Mesendoderm (in vitro differentiated cells): ENCODE results near the gene IQGAP2.

Experiments
- DNase-seq: peaks from one replicate; pipeline ENCODE4 v3.0.0; 2013
- H2AK5ac ChIP-seq: 2 replicates; pipeline ENCODE4 v1.6.1; 2013; ENCODE audit warnings: low read length, inconsistent platforms
- H2BK120ac ChIP-seq: 2 replicates; pipeline ENCODE4 v1.6.1; 2013; ENCODE audit warnings: low read depth, mild to moderate bottlenecking, low read length, moderate library complexity, mixed read lengths
- H2BK15ac ChIP-seq: replicated peaks from 2 replicates; pipeline ENCODE4 v1.6.1; 2013; ENCODE audit warnings: low read depth, mild to moderate bottlenecking, moderate library complexity
- H2BK5ac ChIP-seq: 2 replicates; pipeline ENCODE4 v1.6.1; 2013; ENCODE audit warnings: low read length, inconsistent platforms
- H3K18ac ChIP-seq: 2 replicates; pipeline ENCODE4 v1.6.1; 2013; ENCODE audit warnings: mild to moderate bottlenecking, low read length, mixed read lengths
- H3K23ac ChIP-seq: one replicate; pipeline ENCODE4 v1.6.1; 2013; ENCODE audit warnings: low read length
- H3K27ac ChIP-seq: 2 replicates; pipeline ENCODE4 v1.5.1; 2013; ENCODE audit warnings: low read depth, mild to moderate bottlenecking, inconsistent platforms, low read length, moderate library complexity
- H3K27me3 ChIP-seq: 2 replicates; pipeline ENCODE4 v1.6.1; 2013; ENCODE audit warnings: low read length, control low read depth, mild to moderate bottlenecking, inconsistent platforms; ENCODE audit not compliant: insufficient read depth, poor library complexity
- H3K36me3 ChIP-seq: 2 replicates; pipeline ENCODE4 v1.6.1; 2013; ENCODE audit warnings: low read length, inconsistent platforms; ENCODE audit not compliant: control insufficient read depth, insufficient read depth
- H3K4ac ChIP-seq: one replicate; pipeline ENCODE4 v1.6.1; 2013; ENCODE audit warnings: low read depth, mild to moderate bottlenecking, low read length, moderate library complexity
- H3K4me1 ChIP-seq: 2 replicates; pipeline ENCODE4 v1.6.1; 2013; ENCODE audit warnings: low read depth, low read length, inconsistent platforms; ENCODE audit not compliant: control insufficient read depth
- H3K4me2 ChIP-seq: 2 replicates; pipeline ENCODE4 v1.6.1; 2013; ENCODE audit warnings: low read length
- H3K4me3 ChIP-seq: 2 replicates; pipeline ENCODE4 v1.5.1; 2013; ENCODE audit warnings: mild to moderate bottlenecking, low read length
- H3K56ac ChIP-seq: one replicate; pipeline ENCODE4 v1.6.1; 2013; ENCODE audit warnings: low read length
- H3K79me1 ChIP-seq: 2 replicates; pipeline ENCODE4 v1.6.1; 2013; ENCODE audit warnings: low read length, inconsistent platforms
- H3K79me2 ChIP-seq: 2 replicates; pipeline ENCODE4 v1.6.1; 2013; ENCODE audit warnings: mild to moderate bottlenecking, low read length; ENCODE audit not compliant: control insufficient read depth, insufficient read depth
- H3K9ac ChIP-seq: 2 replicates; pipeline ENCODE4 v1.6.1; 2013; ENCODE audit warnings: low read length, inconsistent platforms
- H4K5ac ChIP-seq: one replicate; pipeline ENCODE4 v1.6.1; 2013; ENCODE audit warnings: low read length
- H4K8ac ChIP-seq: one replicate; pipeline ENCODE4 v1.6.1; 2013; ENCODE audit warnings: low read depth, mild to moderate bottlenecking, control low read depth, low read length, moderate library complexity
- WGBS: extraction: QIAGEN DNeasy Blood & Tissue Kit; methylation state at CpG from one replicate; pipeline ENCODE4 v1.1.7; 2013; ENCODE audit warnings: low lambda C conversion rate, missing lambda C conversion rate; ENCODE audit not compliant: insufficient coverage; ENCODE audit errors: extremely low coverage; 5-methylcytosine and 5-hydroxymethylcytosine counted together

The IQGAP2 gene

GRCh38 chr5:76662521-76662920 lies 259.4 kb downstream of the IQGAP2 start:
- peak overlapping the region; percentile 47 for H3K27ac ChIP-seq
- H3K4me3 ChIP-seq, result no peak overlapping the region
- H3K9ac ChIP-seq, result no peak overlapping the region
- H3K27me3 ChIP-seq, result no peaks in the 10 kb centered on the region
- no peaks in the 10 kb centered on the region for H3K79me1 ChIP-seq
- no peak overlapping the region for H2BK15ac ChIP-seq
- H3K18ac ChIP-seq, result peak overlapping the region; percentile 71
- H3K56ac ChIP-seq, result peak overlapping the region; percentile 27
- no peaks in the 10 kb centered on the region for H3K79me2 ChIP-seq
- WGBS, result no CpG with 5 or more reads among the region's 5 CpGs
- H2BK5ac ChIP-seq, result peak overlapping the region; percentile 70
- no peak overlapping the region for H4K5ac ChIP-seq
- no peak overlapping the region for H3K4ac ChIP-seq
- no peaks in the 10 kb centered on the region for H3K36me3 ChIP-seq
- peaks cover 14% of the 10 kb centered on the region for H3K4me1 ChIP-seq
- no peak overlapping the region for H3K23ac ChIP-seq
- no peak overlapping the region for H4K8ac ChIP-seq
- no peak overlapping the region for H2BK120ac ChIP-seq
- H3K4me2 ChIP-seq, result no peak overlapping the region
- DNase-seq, result no peak
- H2AK5ac ChIP-seq, result no peak overlapping the region

DNA sequence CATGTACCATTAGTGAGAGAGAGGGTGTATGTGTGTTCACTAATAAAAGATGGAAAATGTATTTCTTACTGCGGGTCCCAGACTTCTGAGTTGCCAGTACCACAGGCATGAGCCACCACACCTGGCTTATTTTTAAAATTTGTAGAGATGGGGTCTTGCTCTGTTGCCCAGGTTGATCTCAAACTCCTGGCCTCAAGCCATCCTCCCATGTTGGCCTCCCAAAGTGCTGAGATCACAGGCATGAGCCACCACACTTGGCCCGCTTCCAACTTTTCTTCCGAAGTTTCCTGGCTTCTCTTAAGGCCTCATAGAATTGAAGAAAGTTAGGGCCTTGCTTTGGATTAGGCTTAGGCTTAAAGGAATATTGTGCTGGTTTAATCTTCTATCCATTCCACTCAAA lies 260.5 kb downstream of the IQGAP2 start:
- Histone ChIP-seq H3K4me1 (peaks cover 10% of the 10 kb centered on the region), H4K5ac (no peak overlapping the region), H3K27me3 (no peaks in the 10 kb centered on the region), H3K79me1 (no peaks in the 10 kb centered on the region), H3K27ac (no peak overlapping the region), H3K56ac (peak overlapping the region; percentile 65), H3K36me3 (no peaks in the 10 kb centered on the region), H3K9ac (no peak overlapping the region), H3K4me3 (no peak overlapping the region), H3K4me2 (no peak overlapping the region), H3K18ac (no peak overlapping the region), H3K23ac (no peak overlapping the region), H4K8ac (peak overlapping the region; percentile 42), H3K79me2 (no peaks in the 10 kb centered on the region), H2AK5ac (peak overlapping the region; percentile 33), H3K4ac (no peak overlapping the region), H2BK120ac (no peak overlapping the region), H2BK5ac (peak overlapping the region; percentile 28), H2BK15ac (no peak overlapping the region)
- WGBS, result no CpG with 5 or more reads among the region's 3 CpGs
- no peak for DNase-seq

DNA sequence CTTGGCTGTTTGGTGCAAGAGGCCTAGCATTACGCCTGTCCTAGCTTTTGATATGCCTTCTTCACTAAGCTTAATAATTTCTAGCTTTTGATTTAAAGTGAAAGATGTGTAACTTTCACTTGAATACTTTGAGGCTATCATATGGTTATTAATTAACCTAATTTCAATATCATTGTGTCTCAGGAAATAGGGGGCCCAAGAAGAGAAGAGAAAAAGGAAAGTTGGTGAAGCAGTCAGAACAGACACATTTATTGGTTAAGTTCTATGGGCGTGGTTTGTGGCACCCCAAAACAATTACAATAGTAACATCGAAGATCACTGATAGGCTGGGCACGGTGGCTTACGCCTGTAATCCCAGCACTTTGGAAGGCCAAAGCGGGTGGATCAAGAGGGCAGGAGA lies 261.0 kb downstream of the IQGAP2 start:
- H2BK15ac ChIP-seq, result no peak overlapping the region
- H3K27me3 ChIP-seq, result no peaks in the 10 kb centered on the region
- no peak overlapping the region for H3K23ac ChIP-seq
- no peak overlapping the region for H3K4me3 ChIP-seq
- no peak overlapping the region for H3K27ac ChIP-seq
- H3K18ac ChIP-seq, result no peak overlapping the region
- no peak overlapping the region for H2BK120ac ChIP-seq
- no peak overlapping the region for H4K8ac ChIP-seq
- H3K4me2 ChIP-seq, result no peak overlapping the region
- WGBS, result no CpG with 5 or more reads among the region's 6 CpGs
- H3K79me1 ChIP-seq, result no peaks in the 10 kb centered on the region
- no peak for DNase-seq
- no peaks in the 10 kb centered on the region for H3K79me2 ChIP-seq
- peaks cover 10% of the 10 kb centered on the region for H3K4me1 ChIP-seq
- no peak overlapping the region for H4K5ac ChIP-seq
- no peak overlapping the region for H3K4ac ChIP-seq
- H3K36me3 ChIP-seq, result no peaks in the 10 kb centered on the region
- no peak overlapping the region for H3K56ac ChIP-seq
- H2AK5ac ChIP-seq, result no peak overlapping the region
- no peak overlapping the region for H2BK5ac ChIP-seq
- no peak overlapping the region for H3K9ac ChIP-seq

- no peak for DNase-seq
- Histone ChIP-seq H3K79me1 (no peaks in the 10 kb centered on the region), H3K27ac (no peak overlapping the region), H3K4me3 (no peak overlapping the region), H3K27me3 (no peaks in the 10 kb centered on the region), H3K18ac (no peak overlapping the region), H3K4me1 (peaks cover 4% of the 10 kb centered on the region), H3K23ac (no peak overlapping the region), H4K5ac (no peak overlapping the region), H2BK120ac (no peak overlapping the region), H3K79me2 (no peaks in the 10 kb centered on the region), H3K56ac (no peak overlapping the region), H3K9ac (no peak overlapping the region), H3K4me2 (no peak overlapping the region), H3K36me3 (no peaks in the 10 kb centered on the region), H2BK15ac (no peak overlapping the region), H3K4ac (no peak overlapping the region), H2AK5ac (no peak overlapping the region), H4K8ac (no peak overlapping the region), H2BK5ac (no peak overlapping the region)
- no CpG with 5 or more reads among the region's 2 CpGs for WGBS
These were observed 264.4 kb downstream of the IQGAP2 start for GRCh38 chr5:76667495-76667894.

DNA sequence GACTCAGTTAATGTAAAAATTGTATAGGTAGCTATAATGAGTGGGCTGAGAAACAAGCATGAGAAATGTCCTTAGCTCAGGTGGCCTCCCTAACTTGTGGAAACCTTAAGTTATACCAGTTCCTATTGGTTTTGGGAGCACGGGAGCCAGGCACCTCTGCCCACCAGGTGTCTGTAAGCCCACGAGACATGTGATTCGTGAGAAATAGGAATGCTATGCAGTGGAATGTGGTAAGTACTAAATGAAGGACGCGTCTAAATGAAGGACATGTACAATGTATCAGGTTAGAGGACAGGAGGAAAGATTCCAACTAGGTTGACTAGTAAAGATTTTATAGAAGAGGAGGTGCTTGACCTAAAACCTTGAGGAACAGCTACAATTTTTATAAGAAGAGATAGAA lies 266.2 kb downstream of the IQGAP2 start:
- DNase-seq, result no peak
- no peak overlapping the region for H3K56ac ChIP-seq
- H3K4me3 ChIP-seq, result no peak overlapping the region
- H3K18ac ChIP-seq, result no peak overlapping the region
- H2BK120ac ChIP-seq, result no peak overlapping the region
- no peak overlapping the region for H2BK15ac ChIP-seq
- H3K4me1 ChIP-seq, result no peaks in the 10 kb centered on the region
- H4K8ac ChIP-seq, result no peak overlapping the region
- H3K4me2 ChIP-seq, result no peak overlapping the region
- no CpG with 5 or more reads among the region's 5 CpGs for WGBS
- H2AK5ac ChIP-seq, result no peak overlapping the region
- H4K5ac ChIP-seq, result no peak overlapping the region
- no peaks in the 10 kb centered on the region for H3K27me3 ChIP-seq
- H3K9ac ChIP-seq, result no peak overlapping the region
- H3K79me1 ChIP-seq, result no peaks in the 10 kb centered on the region
- H3K4ac ChIP-seq, result no peak overlapping the region
- H2BK5ac ChIP-seq, result no peak overlapping the region
- H3K23ac ChIP-seq, result no peak overlapping the region
- H3K79me2 ChIP-seq, result no peaks in the 10 kb centered on the region
- no peaks in the 10 kb centered on the region for H3K36me3 ChIP-seq
- H3K27ac ChIP-seq, result no peak overlapping the region

DNA sequence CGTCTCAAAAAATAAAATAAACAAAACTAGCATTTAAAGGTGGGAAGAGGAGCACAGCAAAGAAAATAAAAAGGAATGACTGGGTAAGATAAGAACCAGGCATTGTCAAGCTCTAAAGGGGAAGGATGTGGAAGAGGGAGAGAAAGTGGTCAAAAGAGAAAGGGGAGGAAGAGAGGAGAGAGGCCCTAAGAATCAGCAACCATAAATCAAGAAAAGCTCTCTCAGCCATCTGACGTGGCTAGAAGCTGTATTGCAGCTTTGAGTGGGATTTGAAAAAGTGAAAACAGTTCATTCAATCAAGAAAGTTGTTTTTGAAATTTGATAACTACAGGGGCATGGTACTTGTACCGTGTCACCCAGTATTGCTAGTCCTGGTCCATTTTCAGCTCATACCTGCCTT lies 267.4 kb downstream of the IQGAP2 start:
- Histone ChIP-seq H3K4ac (no peak overlapping the region), H4K5ac (no peak overlapping the region), H2AK5ac (no peak overlapping the region), H2BK5ac (no peak overlapping the region), H3K4me2 (no peak overlapping the region), H3K9ac (no peak overlapping the region), H3K27ac (no peak overlapping the region), H3K27me3 (no peaks in the 10 kb centered on the region), H2BK15ac (no peak overlapping the region), H3K56ac (no peak overlapping the region), H2BK120ac (no peak overlapping the region), H3K4me3 (no peak overlapping the region), H3K18ac (no peak overlapping the region), H4K8ac (no peak overlapping the region), H3K36me3 (no peaks in the 10 kb centered on the region), H3K23ac (no peak overlapping the region), H3K4me1 (no peaks in the 10 kb centered on the region), H3K79me2 (no peaks in the 10 kb centered on the region), H3K79me1 (no peaks in the 10 kb centered on the region)
- WGBS, result no CpG with 5 or more reads among the region's 3 CpGs
- no peak for DNase-seq
